Measurements from ENCODE around the gene KIF6. TPM values are rescaled to one million over a fixed set of nuclear protein-coding genes. Genes with fewer than 3 reads are reported as not detected.

The KIF6 gene
- total and polyA plus RNA-seq, 4 donors: 1.1 to 7.8 (median 4.5) TPM

- Histone ChIP-seq H3K4me3 (no peak overlapping the region), H3K36me3 (ENCODE audit: control insufficient read depth in 4 of 4, insufficient read depth in 4 of 4, low read length in 4 of 4) (no peaks in the 10 kb centered on the region), H3K9ac (ENCODE audit: insufficient read depth in 1 of 2, low read length in 2 of 2) (no peak overlapping the region), H3K27me3 (ENCODE audit: control insufficient read depth in 3 of 3, insufficient read depth in 3 of 3, low read length in 2 of 3) (no peaks in the 10 kb centered on the region), H3K9me3 (ENCODE audit: control insufficient read depth in 4 of 4, insufficient read depth in 3 of 4, low read length in 3 of 4) (no peaks in the 10 kb centered on the region), H3K4me1 (ENCODE audit: control insufficient read depth in 5 of 5, insufficient read depth in 5 of 5, low read length in 5 of 5) (peaks cover 0 to 3% (median 0%) of the 10 kb centered on the region in 5 donors), H3K27ac (ENCODE audit: low read depth in 1 of 2, low read length in 1 of 2) (no peak overlapping the region)
- 69 to 70% methylated on average over 4 of the region's 4 CpGs for WGBS, 2 donors
- ATAC-seq (ENCODE audit: insufficient read depth, low FRiP score) (no peak), DNase-seq (no peak)
- no peak for TF ChIP-seq CTCF (IDR thresholded peaks at IDR 0.05; ENCODE audit: control extremely low read depth, extremely low read depth)
Measured at GRCh38 chr6:39696986-39697788, 28.0 kb downstream of the KIF6 start.

- DNase-seq (no peak), ATAC-seq (ENCODE audit: insufficient read depth, low FRiP score) (no peak)
- Histone ChIP-seq H3K4me1 (ENCODE audit: control insufficient read depth in 5 of 5, insufficient read depth in 5 of 5, low read length in 5 of 5) (peaks cover 0 to 3% (median 0%) of the 10 kb centered on the region in 5 donors), H3K4me3 (no peak overlapping the region), H3K27me3 (ENCODE audit: control insufficient read depth in 3 of 3, insufficient read depth in 3 of 3, low read length in 2 of 3) (no peaks in the 10 kb centered on the region), H3K36me3 (ENCODE audit: control insufficient read depth in 4 of 4, insufficient read depth in 4 of 4, low read length in 4 of 4) (no peaks in the 10 kb centered on the region), H3K9me3 (ENCODE audit: control insufficient read depth in 4 of 4, insufficient read depth in 3 of 4, low read length in 3 of 4) (no peaks in the 10 kb centered on the region), H3K9ac (ENCODE audit: insufficient read depth in 1 of 2, low read length in 2 of 2) (no peak overlapping the region), H3K27ac (ENCODE audit: low read depth in 1 of 2, low read length in 1 of 2) (no peak overlapping the region)
- TF ChIP-seq CTCF (IDR thresholded peaks at IDR 0.05; ENCODE audit: control extremely low read depth, extremely low read depth): no peak
Measured at GRCh38 chr6:39695447-39695846, 29.8 kb downstream of the KIF6 start.

- Histone ChIP-seq H3K27me3 (ENCODE audit: control insufficient read depth in 3 of 3, insufficient read depth in 3 of 3, low read length in 2 of 3) (no peaks in the 10 kb centered on the region), H3K27ac (ENCODE audit: low read depth in 1 of 2, low read length in 1 of 2) (no peak overlapping the region), H3K9me3 (ENCODE audit: control insufficient read depth in 4 of 4, insufficient read depth in 3 of 4, low read length in 3 of 4) (no peaks in the 10 kb centered on the region), H3K4me1 (ENCODE audit: control insufficient read depth in 5 of 5, insufficient read depth in 5 of 5, low read length in 5 of 5) (peaks cover 0 to 3% (median 0%) of the 10 kb centered on the region in 5 donors), H3K4me3 (no peak overlapping the region), H3K36me3 (ENCODE audit: control insufficient read depth in 4 of 4, insufficient read depth in 4 of 4, low read length in 4 of 4) (no peaks in the 10 kb centered on the region), H3K9ac (ENCODE audit: insufficient read depth in 1 of 2, low read length in 2 of 2) (no peak overlapping the region)
- DNase-seq: no peak
- TF ChIP-seq CTCF (IDR thresholded peaks at IDR 0.05; ENCODE audit: control extremely low read depth, extremely low read depth): no peak
- no peak for ATAC-seq (ENCODE audit: insufficient read depth, low FRiP score)
Measured at GRCh38 chr6:39693206-39693605, 32.0 kb downstream of the KIF6 start.

- ATAC-seq (ENCODE audit: insufficient read depth, low FRiP score): no peak
- H3K9me3 ChIP-seq (ENCODE audit: control insufficient read depth in 4 of 4, insufficient read depth in 3 of 4, low read length in 3 of 4): no peaks in the 10 kb centered on the region
- no peak for DNase-seq
- no peak overlapping the region for H3K9ac ChIP-seq (ENCODE audit: insufficient read depth in 1 of 2, low read length in 2 of 2)
- WGBS, 2 donors: 48% methylated on average over 2 of the region's 2 CpGs
- H3K27ac ChIP-seq (ENCODE audit: low read depth in 1 of 2, low read length in 1 of 2): no peak overlapping the region
- peaks cover 0 to 16% (median 0%) of the 10 kb centered on the region in 5 donors for H3K4me1 ChIP-seq (ENCODE audit: control insufficient read depth in 5 of 5, insufficient read depth in 5 of 5, low read length in 5 of 5)
- no peaks in the 10 kb centered on the region for H3K36me3 ChIP-seq (ENCODE audit: control insufficient read depth in 4 of 4, insufficient read depth in 4 of 4, low read length in 4 of 4)
- no peaks in the 10 kb centered on the region for H3K27me3 ChIP-seq (ENCODE audit: control insufficient read depth in 3 of 3, insufficient read depth in 3 of 3, low read length in 2 of 3)
- no peak overlapping the region for H3K4me3 ChIP-seq
- TF ChIP-seq CTCF (IDR thresholded peaks at IDR 0.05; ENCODE audit: control extremely low read depth, extremely low read depth): no peak
Measured at GRCh38 chr6:39688494-39688893, 36.7 kb downstream of the KIF6 start.

Data from lung (tissue), 12 donors.